B cell (primary cell): ENCODE data around the gene CTNNA3. TPM values are rescaled to one million over a fixed set of nuclear protein-coding genes. Genes with fewer than 3 reads are reported as not detected.

ENCODE experiments used
- ATAC-seq: fragments of 200-7000 bp; cut with Tn5 transposase; one replicate; pipeline ENCODE4 v1.10.0; 2021; ENCODE audit warnings: low read depth, mild to moderate bottlenecking, moderate number of reproducible peaks, moderate library complexity
- CTCF ChIA-PET: fragments of 350-600 bp; sonication (Branson Sonifier 250); formaldehyde crosslinking; loops from one replicate; lab custom pipeline; 2021; ENCODE audit warnings: antibody characterized with exemption, inconsistent platforms; lab: Charles Lee
- POLR2A ChIA-PET: fragments of 350-600 bp; sonication (Branson Sonifier 250); formaldehyde crosslinking; loops from one replicate; lab custom pipeline; 2021; ENCODE audit warnings: antibody characterized with exemption; lab: Charles Lee
- DNase-seq: peaks from one replicate; pipeline ENCODE4 v3.0.0; 2013
- H2AFZ ChIP-seq: 2 replicates; pipeline ENCODE4 v1.6.1; 2012; ENCODE audit warnings: mild to moderate bottlenecking, low read depth, low read length; ENCODE audit not compliant: insufficient read depth, poor library complexity, severe bottlenecking
- H3K27ac ChIP-seq, 2 donors: 1 replicate in 1 of 2; 2 replicates in 1 of 2; pipeline ENCODE4 v1.5.1; 2012 to 2013; ENCODE audit warnings: low read length in 2 of 2, mild to moderate bottlenecking in 2 of 2, moderate library complexity in 1 of 2
- H3K27me3 ChIP-seq, 4 experiments: fragments of 200-600 bp in 1 of 4; sonication (generic) in 1 of 4; replicated peaks in 1 of 4; 1 replicate in 2 of 4; 2 replicates in 2 of 4; pipeline versions ENCODE4 v1.6.1 to v1.7.0; 2013 to 2016; ENCODE audit warnings: low read length in 3 of 4, mild to moderate bottlenecking in 2 of 4, mixed read lengths in 1 of 4, moderate library complexity in 1 of 4; ENCODE audit not compliant: insufficient read depth in 4 of 4, control insufficient read depth in 3 of 4; ENCODE audit errors: control extremely low read depth in 1 of 4
- H3K36me3 ChIP-seq, 2 experiments: replicated peaks in 1 of 2; 1 replicate in 1 of 2; 2 replicates in 1 of 2; pipeline versions ENCODE4 v1.6.1 to v1.7.1; 2013; ENCODE audit warnings: low read length in 1 of 2; ENCODE audit not compliant: insufficient read depth in 2 of 2, control insufficient read depth in 1 of 2; ENCODE audit errors: control extremely low read depth in 1 of 2, extremely low read depth in 1 of 2
- H3K4me1 ChIP-seq, 2 donors: fragments of 200-600 bp in 1 of 2; sonication (generic) in 1 of 2; 1 replicate in 1 of 2; 2 replicates in 1 of 2; pipeline versions ENCODE4 v1.5.1 to v1.6.1; 2013 to 2017; ENCODE audit warnings: low read length in 2 of 2; ENCODE audit not compliant: control insufficient read depth in 2 of 2, insufficient read depth in 2 of 2
- H3K4me2 ChIP-seq: replicated peaks from 2 replicates; pipeline ENCODE3; 2012; ENCODE audit warnings: mild to moderate bottlenecking, low read depth, low read length; ENCODE audit not compliant: poor library complexity, severe bottlenecking
- H3K4me3 ChIP-seq, 5 experiments: fragments of 200-600 bp in 1 of 5; sonication (generic) in 1 of 5; 1 replicate in 3 of 5; 2 replicates in 2 of 5; pipeline versions ENCODE4 v1.5.1 to v1.7.0; 2011 to 2016; ENCODE audit warnings: low read length in 4 of 5, mild to moderate bottlenecking in 4 of 5, low read depth in 2 of 5, control low read depth in 1 of 5, moderate library complexity in 1 of 5; ENCODE audit not compliant: insufficient read depth in 1 of 5; ENCODE audit errors: control extremely low read depth in 1 of 5, extremely low read depth in 1 of 5
- H3K79me2 ChIP-seq: fragments of 200-600 bp; sonication (generic); one replicate; pipeline ENCODE4 v1.6.0; 2016; ENCODE audit warnings: low read length; ENCODE audit not compliant: control insufficient read depth, insufficient read depth
- H3K9ac ChIP-seq: fragments of 200-600 bp; sonication (generic); 2 replicates; pipeline ENCODE4 v1.6.1; 2017; ENCODE audit warnings: mild to moderate bottlenecking, low read length, moderate library complexity
- H3K9me3 ChIP-seq, 3 donors: one replicate each; pipeline versions ENCODE4 v1.6.1 to v1.7.1; 2013; ENCODE audit warnings: low read length in 2 of 3; ENCODE audit not compliant: control insufficient read depth in 2 of 3, insufficient read depth in 1 of 3; ENCODE audit errors: control extremely low read depth in 1 of 3
- H4K20me1 ChIP-seq: 2 replicates; pipeline ENCODE4 v1.6.0; 2012; ENCODE audit warnings: mild to moderate bottlenecking, low read length; ENCODE audit not compliant: insufficient read depth, control insufficient read depth, poor library complexity, severe bottlenecking
- H3K27ac Mint-ChIP-seq: one replicate; pipeline ENCODE4 v1.8.0; 2021; ENCODE audit warnings: mixed read lengths
- H3K27me3 Mint-ChIP-seq: one replicate; pipeline ENCODE4 v1.8.0; 2021; ENCODE audit warnings: mixed read lengths
- H3K4me1 Mint-ChIP-seq: one replicate; pipeline ENCODE4 v1.8.0; 2021; ENCODE audit warnings: mixed read lengths
- H3K4me3 Mint-ChIP-seq: one replicate; pipeline ENCODE4 v1.8.0; 2021; ENCODE audit warnings: mixed read lengths
- H3K9me3 Mint-ChIP-seq: one replicate; pipeline ENCODE4 v1.8.0; 2022; ENCODE audit warnings: mixed read lengths; ENCODE audit not compliant: insufficient read depth
- EZH2 ChIP-seq: IDR thresholded peaks from 2 replicates; pipeline ENCODE4 v1.6.1; 2012; ENCODE audit warnings: borderline replicate concordance, low read depth, mild to moderate bottlenecking, moderate library complexity, low read length; ENCODE audit not compliant: insufficient read depth, poor library complexity, severe bottlenecking
- WGBS: methylation state at CpG from one replicate; pipeline ENCODE4 v1.1.5; 2013; ENCODE audit warnings: missing lambda C conversion rate; ENCODE audit not compliant: insufficient coverage; 5-methylcytosine and 5-hydroxymethylcytosine counted together
- intact Hi-C: fragments of 100-400 bp; cut with micrococcal nuclease; formaldehyde crosslinking; loops from one replicate; pipeline ENCODE4 v1.10.0; 2022
- polyA plus RNA-seq: library from polyadenylated mRNA; depleted of rRNA; stranded (reverse); fragments of >200 nt; gene quantifications from 2 replicates; pipeline ENCODE4 v1.2.3, GENCODE V29; 2012
- total RNA-seq, 2 donors: library from RNA; stranded (reverse); fragments of 120-200 nt in 1 of 2; gene quantifications; 1 replicate in 1 of 2; 2 replicates in 1 of 2; pipeline versions ENCODE4 v1.2.3 to v1.2.4, GENCODE V29; 2013 to 2022
- TF ChIP-seq, protein P1 (sequence below): fragments of 200-600 bp; IDR thresholded peaks from one replicate; pipeline ENCODE4 v1.8.0; 2022; ENCODE audit warnings: antibody characterized with exemption, mild to moderate bottlenecking

CTNNA3 gene
- total and polyA plus RNA-seq, 2 donors (not counting 1 experiment from before 2014, with no cell fraction given) = 0.01 TPM; not detected in 1

DNA sequence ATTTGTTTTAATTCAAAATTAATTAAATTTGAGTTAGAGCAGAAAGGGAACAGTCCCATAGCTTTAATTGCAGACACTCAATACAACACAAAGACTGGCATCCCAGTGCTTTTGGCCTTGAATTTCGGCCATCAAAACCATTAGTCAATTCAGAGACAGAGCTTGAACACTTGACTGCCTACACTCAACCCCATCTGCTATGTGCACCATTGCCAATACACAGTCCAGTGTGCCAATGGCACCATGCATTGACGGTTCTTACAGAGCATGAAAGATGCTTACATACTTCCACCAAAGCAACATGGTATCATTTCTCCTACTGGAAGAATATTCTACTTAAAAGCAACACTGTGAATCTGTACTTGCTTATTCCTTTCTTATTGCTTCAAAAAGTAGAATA is 813.7 kb downstream of the CTNNA3 start:
- no peak for TF ChIP-seq EZH2
- TF ChIP-seq, protein P1, sequence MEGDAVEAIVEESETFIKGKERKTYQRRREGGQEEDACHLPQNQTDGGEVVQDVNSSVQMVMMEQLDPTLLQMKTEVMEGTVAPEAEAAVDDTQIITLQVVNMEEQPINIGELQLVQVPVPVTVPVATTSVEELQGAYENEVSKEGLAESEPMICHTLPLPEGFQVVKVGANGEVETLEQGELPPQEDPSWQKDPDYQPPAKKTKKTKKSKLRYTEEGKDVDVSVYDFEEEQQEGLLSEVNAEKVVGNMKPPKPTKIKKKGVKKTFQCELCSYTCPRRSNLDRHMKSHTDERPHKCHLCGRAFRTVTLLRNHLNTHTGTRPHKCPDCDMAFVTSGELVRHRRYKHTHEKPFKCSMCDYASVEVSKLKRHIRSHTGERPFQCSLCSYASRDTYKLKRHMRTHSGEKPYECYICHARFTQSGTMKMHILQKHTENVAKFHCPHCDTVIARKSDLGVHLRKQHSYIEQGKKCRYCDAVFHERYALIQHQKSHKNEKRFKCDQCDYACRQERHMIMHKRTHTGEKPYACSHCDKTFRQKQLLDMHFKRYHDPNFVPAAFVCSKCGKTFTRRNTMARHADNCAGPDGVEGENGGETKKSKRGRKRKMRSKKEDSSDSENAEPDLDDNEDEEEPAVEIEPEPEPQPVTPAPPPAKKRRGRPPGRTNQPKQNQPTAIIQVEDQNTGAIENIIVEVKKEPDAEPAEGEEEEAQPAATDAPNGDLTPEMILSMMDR = no peak
- DNase-seq (no peak), ATAC-seq (no peak)
- no peak overlapping the region for H3K27ac ChIP-seq
- intact Hi-C loops = no loop called here
- H3K4me3 ChIP-seq = no peak overlapping the region
- POLR2A ChIA-PET = no interaction called here
- no peaks in the 10 kb centered on the region for H3K79me2 ChIP-seq
- 75% methylated on average over 2 of the region's 2 CpGs for WGBS
- no peak overlapping the region for H3K9ac ChIP-seq
- no peak overlapping the region for H3K4me2 ChIP-seq
- no peaks in the 10 kb centered on the region for H3K4me1 ChIP-seq
- Mint-ChIP-seq H3K27me3 (no peaks in the 10 kb centered on the region), H3K9me3 (no peaks in the 10 kb centered on the region), H3K4me1 (no peaks in the 10 kb centered on the region), H3K27ac (no peak overlapping the region), H3K4me3 (no peak overlapping the region)
- CTCF ChIA-PET = no interaction called here
- no peaks in the 10 kb centered on the region for H4K20me1 ChIP-seq
- H2AFZ ChIP-seq = no peak overlapping the region
- no peaks in the 10 kb centered on the region for H3K36me3 ChIP-seq
- no peaks in the 10 kb centered on the region for H3K27me3 ChIP-seq
- no peaks in the 10 kb centered on the region for H3K9me3 ChIP-seq

DNA sequence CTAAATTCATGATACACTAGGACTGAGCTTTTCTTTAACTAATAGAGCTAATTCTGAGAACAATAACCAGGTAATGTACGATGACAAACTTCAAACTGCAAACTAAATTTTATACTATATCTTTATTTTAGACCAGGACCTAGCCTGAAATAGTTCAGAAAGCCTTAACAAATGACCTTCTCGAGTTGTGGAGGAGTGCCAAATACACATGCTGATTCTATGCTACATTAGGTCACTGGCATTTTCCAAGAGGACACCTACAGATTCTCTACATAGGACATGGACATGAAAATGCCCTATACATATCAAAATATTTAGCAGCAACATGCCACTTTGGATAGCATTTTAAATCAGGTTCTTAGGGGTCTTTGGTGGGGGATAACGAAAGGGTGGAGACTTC is 814.2 kb downstream of the CTNNA3 start:
- Histone ChIP-seq H3K36me3 (no peaks in the 10 kb centered on the region), H3K27ac (no peak overlapping the region), H3K27me3 (no peaks in the 10 kb centered on the region), H3K4me1 (no peaks in the 10 kb centered on the region), H3K4me3 (no peak overlapping the region), H2AFZ (no peak overlapping the region), H3K9me3 (no peaks in the 10 kb centered on the region), H3K4me2 (no peak overlapping the region), H3K9ac (no peak overlapping the region), H4K20me1 (no peaks in the 10 kb centered on the region), H3K79me2 (no peaks in the 10 kb centered on the region)
- intact Hi-C loops = no loop called here
- no peak overlapping the region for H3K4me3 Mint-ChIP-seq
- TF ChIP-seq, protein P1 = no peak
- no peak for TF ChIP-seq EZH2
- H3K27ac Mint-ChIP-seq = no peak overlapping the region
- no peak for DNase-seq
- ChIA-PET POLR2A (no interaction called here), CTCF (no interaction called here)
- no peak for ATAC-seq
- no peaks in the 10 kb centered on the region for H3K4me1 Mint-ChIP-seq
- 100% methylated on average over 1 of the region's 3 CpGs for WGBS
- no peaks in the 10 kb centered on the region for H3K9me3 Mint-ChIP-seq
- no peaks in the 10 kb centered on the region for H3K27me3 Mint-ChIP-seq
